OCI-LY3 (cell line): Measurements from ENCODE around the gene CHD6.

Experiments
- CTCF ChIP-seq: fragments of 200-600, 300-600 bp; sonication (generic); IDR thresholded peaks from 2 replicates; pipeline ENCODE4 v1.5.1; 2014; ENCODE audit warnings: antibody characterized with exemption, low read length, low read depth
- EZH2phosphoT487 ChIP-seq: fragments of 200-600 bp; shearing (Covaris generic); IDR thresholded peaks from 2 replicates; pipeline ENCODE4 v1.6.1; 2018; ENCODE audit warnings: antibody characterized with exemption, mixed run types, low read depth

DNA sequence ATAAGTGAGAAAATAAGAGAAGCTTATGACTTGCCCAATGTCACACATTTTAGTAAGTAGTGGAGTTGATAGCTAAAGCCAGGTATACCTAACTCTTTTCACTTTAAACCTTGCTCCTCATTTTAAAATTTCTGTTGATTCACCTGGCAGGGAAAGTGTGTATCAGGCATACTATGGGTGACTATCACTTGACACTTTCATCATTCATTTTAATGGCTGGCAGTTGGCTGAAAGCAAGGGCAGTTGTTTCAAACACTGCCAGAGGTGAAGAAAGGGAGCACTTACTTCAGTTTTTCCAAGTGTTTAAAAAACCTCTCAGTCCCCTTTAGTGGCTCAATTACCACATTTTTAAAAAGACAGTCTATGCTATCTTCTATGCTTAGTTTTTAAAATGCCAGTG is 173.4 kb downstream of the CHD6 start:
- TF ChIP-seq CTCF (no peak), EZH2phosphoT487 (no peak)
